K562 (cell line): ENCODE data around the gene ZNF8. TPM values are rescaled to one million over a fixed set of nuclear protein-coding genes. Genes with fewer than 3 reads are reported as not detected.
A peak's percentile ranks its signal among the peaks of the same experiment; 100 is the strongest.

ENCODE experiments used
- CBX5 ChIP-seq: IDR thresholded peaks from 2 replicates; pipeline ENCODE4 v1.6.1; 2014; ENCODE audit warnings: low read depth, borderline replicate concordance
- CHD1 ChIP-seq: fragments of 200-600 bp; sonication (generic); IDR thresholded peaks from one replicate; pipeline ENCODE4 v1.6.1; 2012; ENCODE audit warnings: mild to moderate bottlenecking, moderate library complexity, low read length, inconsistent platforms
- ESRRB ChIP-seq: fragments of 250-450 bp; sonication (Bioruptor Pico); IDR thresholded peaks from 2 replicates; pipeline ENCODE4 v1.5.0; 2020; ENCODE audit warnings: mild to moderate bottlenecking, moderate library complexity, borderline replicate concordance
- HDAC1 ChIP-seq, 2 experiments: fragments of 450-650 bp; IDR thresholded peaks; 2 replicates each; pipeline ENCODE4 v1.6.1; 2016 to 2017; ENCODE audit warnings: inconsistent platforms in 1 of 2, mild to moderate bottlenecking in 1 of 2, moderate library complexity in 1 of 2
- NCOA6 ChIP-seq: fragments of 450-650 bp; IDR thresholded peaks from 2 replicates; pipeline ENCODE4 v1.6.1; 2017; ENCODE audit warnings: mild to moderate bottlenecking
- SIN3B ChIP-seq: fragments of 450-650 bp; IDR thresholded peaks from 2 replicates; pipeline ENCODE4 v1.6.1; 2017; ENCODE audit warnings: low read depth, mild to moderate bottlenecking, moderate library complexity
- TEAD4 ChIP-seq, 2 experiments: sonication (generic) in 1 of 2; formaldehyde crosslinking in 1 of 2; IDR thresholded peaks; 2 replicates each; pipeline versions ENCODE4 v1.6.1 to v1.8.0; 2012 to 2022; ENCODE audit warnings: borderline replicate concordance in 1 of 2, inconsistent platforms in 1 of 2, low read length in 1 of 2, mild to moderate bottlenecking in 1 of 2, missing genetic modification reagents in 1 of 2
- TFAM ChIP-seq: fragments of 250-450 bp; sonication (Bioruptor Pico); conservative IDR thresholded peaks from 2 replicates; pipeline ENCODE4 v1.5.0; 2021; ENCODE audit warnings: mild to moderate bottlenecking, moderate library complexity
- TSHZ1 ChIP-seq: fragments of 250-450 bp; sonication (Bioruptor Pico); IDR thresholded peaks from 2 replicates; pipeline ENCODE4 v1.4.0; 2020; ENCODE audit warnings: mild to moderate bottlenecking, moderate library complexity
- ZNF232 ChIP-seq: sonication (generic); formaldehyde crosslinking; IDR thresholded peaks from 2 replicates; pipeline ENCODE4 v1.8.0; 2022; ENCODE audit warnings: mild to moderate bottlenecking, missing genetic modification reagents
- polyA plus RNA-seq, 8 experiments: library from polyadenylated mRNA; depleted of rRNA in 4 of 8; stranded (reverse) in 5 of 8; unstranded in 3 of 8; fragments of >200 nt; fragmentation: Nextera tagmentation in 2 of 8; fragmentation: Illumina TruSeq in 1 of 8; extraction: Ambion mirVana in 2 of 8; extraction: Trizol in 1 of 8; gene quantifications; 2 replicates each; pipeline versions ENCODE4 v1.2.1 to v1.2.3, GENCODE V29; 2011 to 2014; ENCODE audit warnings: inconsistent platforms in 1 of 8, missing spikeins in 1 of 8
- total RNA-seq, 7 experiments: library from RNA; depleted of rRNA in 6 of 7; stranded (reverse); fragments of >200 nt in 6 of 7; fragmentation: Illumina TruSeq in 2 of 7; extraction: Trizol in 2 of 7; gene quantifications; 2 replicates each; pipeline versions ENCODE4 v1.2.1 to v1.2.3, GENCODE V29; 2011 to 2021; ENCODE audit warnings: low replicate concordance in 1 of 7
- TF ChIP-seq, protein P1 (sequence below): fragments of 250-450 bp; sonication (Bioruptor Pico); IDR thresholded peaks from 2 replicates; pipeline ENCODE4 v1.5.0; 2021; ENCODE audit warnings: mild to moderate bottlenecking, moderate library complexity

The ZNF8 gene
- total and polyA plus RNA-seq, 9 of the 15 experiments (the other 6 are each of a cell fraction or from before 2014, with no cell fraction given), result 0.71 to 7.7 (median 4.7) TPM

DNA sequence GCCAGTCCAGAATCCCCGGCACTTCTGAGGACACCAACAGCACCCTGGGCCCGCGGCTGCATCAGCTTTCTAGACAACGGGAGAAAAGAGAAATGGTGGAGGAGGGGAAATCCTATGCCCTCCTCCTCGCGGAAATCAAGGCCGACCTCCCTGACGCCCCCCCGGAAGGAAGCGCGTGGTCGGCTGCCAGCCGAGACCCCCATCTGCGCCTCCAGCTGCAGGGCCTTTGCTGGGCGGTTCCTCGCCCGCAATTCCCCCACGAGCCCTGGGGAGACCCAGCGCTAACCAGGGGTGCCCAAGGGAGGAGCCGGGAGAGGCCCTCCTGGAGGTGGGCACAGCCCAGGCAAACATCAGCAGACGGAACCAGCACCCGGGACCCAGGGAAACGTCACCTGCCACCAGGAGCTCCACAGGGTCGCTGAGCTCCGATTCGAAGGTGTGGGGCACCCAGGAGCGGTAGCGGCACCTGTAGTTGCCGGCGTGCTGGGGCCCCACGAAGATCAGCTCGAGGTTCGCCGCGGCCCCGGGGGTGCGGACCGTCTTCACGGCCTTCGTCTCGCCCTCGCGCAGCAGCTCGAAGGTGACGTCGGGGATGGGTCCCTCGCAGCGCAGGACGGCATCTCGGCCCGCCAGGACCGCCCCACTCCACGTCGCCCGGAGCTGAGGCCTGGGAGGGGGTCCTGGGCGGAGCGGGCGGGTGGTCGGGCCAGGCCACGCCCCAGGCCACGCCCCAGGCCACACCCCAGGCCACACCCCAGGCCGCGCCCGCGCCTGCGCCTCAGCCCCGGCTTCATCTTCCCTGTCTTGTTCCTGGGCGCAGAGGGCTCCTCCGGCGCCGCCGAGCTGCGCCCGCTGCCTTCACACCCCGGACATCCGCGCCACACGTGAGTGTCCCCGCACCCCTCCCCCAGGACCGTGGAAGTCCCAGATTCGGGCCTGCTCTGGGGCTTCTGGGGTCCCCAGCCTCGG is 68.5 kb downstream of the ZNF8 start (continued):
- TF ChIP-seq TSHZ1 (CRISPR knock-in tag) (no peak), ESRRB (CRISPR knock-in tag) (no peak), HDAC1 (IDR thresholded peaks at IDR 0.05) (no peak), CHD1 (no peak), TFAM (no peak), CBX5 (no peak), SIN3B (no peak), TEAD4 (IDR thresholded peaks at IDR 0.05; ENCODE audit: low read length) (no peak), TEAD4 (CRISPR knock-in tag; IDR thresholded peaks at IDR 0.05; ENCODE audit: borderline replicate concordance) (no peak), ZNF232 (CRISPR knock-in tag) (no peak), NCOA6 (peak; percentile 93)
- TF ChIP-seq, protein P1, sequence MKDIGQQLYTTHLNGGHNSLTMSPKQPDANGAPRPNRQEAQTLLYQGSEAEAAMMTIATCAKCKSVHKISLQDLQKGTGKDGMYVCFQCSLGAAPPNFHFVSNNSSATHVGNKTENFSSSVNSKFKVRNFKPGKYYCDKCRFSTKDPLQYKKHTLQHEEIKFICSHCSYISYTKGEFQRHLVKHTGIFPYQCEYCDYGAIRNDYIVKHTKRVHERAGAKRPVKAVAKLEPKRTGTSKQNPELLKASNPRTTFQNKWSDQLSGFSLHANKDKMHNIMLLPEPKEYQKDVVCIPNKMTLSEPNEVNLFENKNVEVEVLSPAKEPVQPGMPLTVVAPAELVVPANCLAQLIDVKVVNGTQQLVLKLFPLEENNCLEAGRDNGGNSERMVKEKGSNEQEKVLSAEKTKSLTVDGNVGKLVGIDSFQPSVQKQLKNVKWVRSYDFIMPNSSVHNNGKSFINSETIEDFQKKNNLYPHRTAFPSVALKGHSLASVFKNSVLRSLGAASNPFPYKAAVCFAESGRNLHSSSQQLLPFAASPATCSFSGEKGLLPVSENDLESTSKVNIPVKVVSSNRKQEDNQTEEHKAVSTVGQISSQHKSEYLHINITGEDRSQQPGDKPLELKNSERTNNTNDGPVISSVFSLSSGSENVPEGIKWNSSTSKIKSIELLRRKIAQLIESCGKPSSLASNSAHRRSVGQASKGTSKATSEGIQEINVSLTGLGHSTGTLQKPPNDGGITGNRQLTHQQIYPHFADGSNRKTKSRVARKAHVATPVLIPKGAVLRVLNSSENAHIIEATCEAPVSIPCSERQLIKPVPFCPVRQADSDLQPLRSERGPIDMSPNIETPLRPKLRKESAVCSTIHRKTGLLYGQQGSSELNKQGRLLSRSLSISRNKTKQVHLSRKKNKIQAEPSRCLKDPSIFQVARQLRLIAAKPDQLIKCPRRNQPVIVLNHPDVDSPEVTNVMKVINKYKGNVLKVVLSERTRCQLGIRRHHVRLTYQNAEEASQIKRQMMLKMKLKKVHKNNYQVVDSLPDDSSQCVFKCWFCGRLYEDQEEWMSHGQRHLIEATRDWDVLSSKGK (CRISPR knock-in tag), result no peak
